HG02623 (cell line): ENCODE results near the gene CARNS1.
"Not testable (repeated sequence)": the region's sequence is repeated elsewhere in the genome, so short reads cannot be mapped to it uniquely, and the experiment has no call there.

Source experiments
- ATAC-seq: cut with Tn5 transposase; IDR thresholded peaks from one replicate; pipeline ENCODE4 v1.9.1; 2021; ENCODE audit warnings: moderate library complexity; ENCODE audit not compliant: unreplicated experiment

The CARNS1 gene

GRCh38 chr11:67463186-67463585 is 47.7 kb downstream of the CARNS1 start:
- ATAC-seq, result no peak

GRCh38 chr11:67463680-67464410 is 48.4 kb downstream of the CARNS1 start:
- ATAC-seq, result no peak

- no peak for ATAC-seq
Observed at GRCh38 chr11:67464411-67465188, 49.1 kb downstream of the CARNS1 start.

GRCh38 chr11:67465189-67465510 is 49.7 kb downstream of the CARNS1 start:
- ATAC-seq, result no peak

GRCh38 chr11:67465530-67465929 is 50.1 kb downstream of the CARNS1 start:
- not testable (repeated sequence) for ATAC-seq

- ATAC-seq, result no peak
Observed at GRCh38 chr11:67466367-67466766, 50.9 kb downstream of the CARNS1 start.

- no peak for ATAC-seq
Observed at GRCh38 chr11:67466962-67467771, 51.7 kb downstream of the CARNS1 start.

GRCh38 chr11:67468056-67468455 is 52.6 kb downstream of the CARNS1 start:
- ATAC-seq, result no peak

GRCh38 chr11:67468456-67468758 is 52.9 kb downstream of the CARNS1 start:
- no peak for ATAC-seq

- peak; percentile 52 for ATAC-seq
Observed at GRCh38 chr11:67468759-67469507, 53.5 kb downstream of the CARNS1 start, which contains the start of gene TMEM134. TSS of gene TMEM134 (minus strand) at chr11:67469251. CDS start at chr11:67469192, 59 bp downstream.

- no peak for ATAC-seq
Observed at GRCh38 chr11:67469508-67469811, 54.0 kb downstream of the CARNS1 start.

GRCh38 chr11:67470337-67471002 is 55.0 kb downstream of the CARNS1 start:
- ATAC-seq, result no peak

- ATAC-seq, result no peak
Observed at GRCh38 chr11:67472882-67473281, 57.4 kb downstream of the CARNS1 start.
